Tibial nerve (tissue), 4 donors: ENCODE data around the gene ZWILCH.
A peak's percentile ranks its signal among the peaks of the same experiment; 100 is the strongest.

ENCODE experiments used
- EP300 ChIP-seq, 2 donors: sonication (generic); formaldehyde crosslinking; IDR thresholded peaks; one replicate each; pipeline ENCODE4 v1.6.1; 2017; ENCODE audit warnings: antibody characterized with exemption in 2 of 2, mild to moderate bottlenecking in 1 of 2
- POLR2A ChIP-seq, 2 donors: fragments of 450-650 bp; IDR thresholded peaks; one replicate each; pipeline ENCODE4 v1.6.1; 2017; ENCODE audit warnings: antibody characterized with exemption in 2 of 2, mild to moderate bottlenecking in 2 of 2, moderate library complexity in 2 of 2
- TF ChIP-seq, protein P1 (sequence below), 5 experiments: fragments of 200-600 bp in 3 of 5; fragments of 450-650 bp in 2 of 5; sonication (generic) in 3 of 5; IDR thresholded peaks; one replicate each; pipeline ENCODE4 v1.5.1; 2016 to 2019; ENCODE audit warnings: antibody characterized with exemption in 5 of 5, mild to moderate bottlenecking in 3 of 5, moderate library complexity in 2 of 5

DNA sequence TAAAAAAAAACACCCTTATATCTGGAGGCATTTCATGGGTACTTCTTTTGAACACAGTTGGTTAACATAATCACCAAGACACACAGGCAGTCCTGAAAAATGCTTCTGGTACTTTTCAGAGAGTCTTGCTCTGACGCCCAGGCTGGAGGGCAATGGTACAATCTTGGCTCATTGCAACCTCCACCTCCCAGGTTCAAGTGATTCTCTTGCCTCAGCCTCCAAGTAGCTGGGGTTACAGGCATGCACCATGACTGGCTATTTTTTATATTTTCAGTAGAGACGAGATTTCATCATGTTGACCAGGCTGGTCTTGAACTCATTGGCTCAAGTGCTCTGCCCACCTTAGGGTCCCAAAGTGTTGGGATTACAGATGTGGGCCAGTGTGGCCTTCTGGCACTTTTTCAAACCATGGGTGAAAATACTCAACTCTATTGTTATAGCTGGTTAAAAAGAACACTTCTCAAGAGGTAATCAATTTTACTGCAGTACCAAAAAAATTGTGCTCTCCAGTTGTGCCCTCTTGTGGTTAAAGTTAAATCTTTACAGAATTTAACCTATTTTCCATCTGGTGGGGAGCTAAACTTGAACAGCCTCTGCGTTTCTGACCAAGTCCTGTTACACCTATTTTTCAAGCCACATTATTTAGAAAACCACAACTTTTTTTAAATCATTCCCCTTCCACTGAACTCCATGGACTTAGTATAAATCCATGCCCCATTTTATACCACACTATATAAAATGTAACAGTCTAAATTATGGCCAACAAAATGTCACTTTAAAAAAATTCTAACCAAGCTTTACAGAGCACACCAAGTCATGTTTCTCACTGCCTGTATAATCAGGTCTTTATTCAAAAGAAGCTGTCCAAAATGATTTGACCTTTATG, 6.4 kb upstream of the ZWILCH start:
- TF ChIP-seq, protein P1, sequence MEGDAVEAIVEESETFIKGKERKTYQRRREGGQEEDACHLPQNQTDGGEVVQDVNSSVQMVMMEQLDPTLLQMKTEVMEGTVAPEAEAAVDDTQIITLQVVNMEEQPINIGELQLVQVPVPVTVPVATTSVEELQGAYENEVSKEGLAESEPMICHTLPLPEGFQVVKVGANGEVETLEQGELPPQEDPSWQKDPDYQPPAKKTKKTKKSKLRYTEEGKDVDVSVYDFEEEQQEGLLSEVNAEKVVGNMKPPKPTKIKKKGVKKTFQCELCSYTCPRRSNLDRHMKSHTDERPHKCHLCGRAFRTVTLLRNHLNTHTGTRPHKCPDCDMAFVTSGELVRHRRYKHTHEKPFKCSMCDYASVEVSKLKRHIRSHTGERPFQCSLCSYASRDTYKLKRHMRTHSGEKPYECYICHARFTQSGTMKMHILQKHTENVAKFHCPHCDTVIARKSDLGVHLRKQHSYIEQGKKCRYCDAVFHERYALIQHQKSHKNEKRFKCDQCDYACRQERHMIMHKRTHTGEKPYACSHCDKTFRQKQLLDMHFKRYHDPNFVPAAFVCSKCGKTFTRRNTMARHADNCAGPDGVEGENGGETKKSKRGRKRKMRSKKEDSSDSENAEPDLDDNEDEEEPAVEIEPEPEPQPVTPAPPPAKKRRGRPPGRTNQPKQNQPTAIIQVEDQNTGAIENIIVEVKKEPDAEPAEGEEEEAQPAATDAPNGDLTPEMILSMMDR (IDR thresholded peaks at IDR 0.05), result peak in 3 of 5 experiments; percentile 9 to 40 (median 21)
- TF ChIP-seq EP300 (IDR thresholded peaks at IDR 0.05), result no peak
- TF ChIP-seq POLR2A (IDR thresholded peaks at IDR 0.05), result no peak
